Stimulated activated CD4-positive, alpha-beta T cell treated with anti-CD3 and anti-CD28 coated beads, Interleukin-4, amount 100 ng/mL, for 48 hours (primary cell): ENCODE measurements around the gene ZNF101.

Source experiments
- DNase-seq, 2 donors: peaks; one replicate each; pipeline ENCODE4 v3.0.0-alpha.2; 2020; ENCODE audit warnings: low read depth in 2 of 2

The ZNF101 gene

GRCh38 chr19:19668230-19669012, at the start of gene ZNF101:
Gene ZNF101, plus strand, starts transcription at chr19:19668839. Its CDS starts 125 bp downstream, at chr19:19668964.
- peak; percentile 94 to 95 for DNase-seq

GRCh38 chr19:19619181-19619848, 49.3 kb upstream of the ZNF101 start:
- DNase-seq: no peak

DNA sequence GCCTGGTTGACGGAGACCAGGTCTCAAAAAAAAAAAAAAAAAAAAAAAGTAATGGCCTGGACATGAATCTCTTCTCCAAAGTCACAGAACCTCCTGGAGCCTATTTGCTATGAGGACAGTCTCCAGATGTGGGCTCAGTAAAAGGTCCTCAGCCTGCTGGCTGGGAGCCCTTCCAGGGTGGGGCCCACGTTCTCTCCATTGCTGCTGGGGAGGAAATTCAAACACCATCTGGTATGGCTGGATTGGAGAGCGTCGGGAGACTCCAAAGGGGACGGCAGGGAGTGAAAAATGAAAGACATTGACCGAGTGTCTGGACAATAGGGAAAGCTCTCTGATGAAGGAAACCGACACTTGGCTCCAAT, 48.8 kb upstream of the ZNF101 start:
- DNase-seq: no peak

- no peak for DNase-seq
Measured at GRCh38 chr19:19623383-19623782, 45.3 kb upstream of the ZNF101 start.

DNA sequence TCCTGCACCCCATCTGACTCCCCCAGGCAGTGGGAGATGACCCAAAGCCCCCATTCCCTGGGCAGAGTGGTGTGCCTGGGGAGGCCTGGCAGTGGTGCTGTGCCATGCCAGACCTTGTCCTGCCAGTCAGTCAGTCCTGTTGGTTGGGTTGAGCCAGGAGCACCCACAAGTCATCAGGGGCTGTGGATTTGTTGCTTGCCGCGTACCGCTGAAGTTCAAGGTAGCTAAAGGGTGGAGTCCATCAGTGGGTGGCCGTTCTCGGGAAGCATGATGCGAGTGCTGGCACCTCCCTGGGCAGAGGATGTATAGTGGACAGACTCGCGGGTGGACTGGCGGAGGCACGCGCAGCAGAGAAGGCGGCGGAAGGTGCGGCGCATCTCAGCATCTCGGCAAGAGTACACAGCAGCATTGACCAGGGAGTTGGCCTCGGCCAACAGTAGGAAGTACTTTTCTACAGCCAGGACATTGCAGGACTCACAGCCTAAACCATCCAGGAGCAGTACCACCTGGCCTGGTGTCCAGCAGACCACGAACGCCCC, 44.5 kb upstream of the ZNF101 start:
- no peak for DNase-seq

GRCh38 chr19:19626516-19627472, 41.8 kb upstream of the ZNF101 start:
- no peak for DNase-seq

GRCh38 chr19:19627621-19628500, 40.8 kb upstream of the ZNF101 start, which contains the start of gene LPAR2:
Gene LPAR2, minus strand, starts transcription at chr19:19628220. Its CDS starts 945 bp downstream, at chr19:19627275.
- peak; percentile 44 to 54 for DNase-seq

- no peak for DNase-seq
Measured at GRCh38 chr19:19628501-19629134, 40.0 kb upstream of the ZNF101 start.

- DNase-seq: no peak
Measured at GRCh38 chr19:19630062-19630414, 38.6 kb upstream of the ZNF101 start.

DNA sequence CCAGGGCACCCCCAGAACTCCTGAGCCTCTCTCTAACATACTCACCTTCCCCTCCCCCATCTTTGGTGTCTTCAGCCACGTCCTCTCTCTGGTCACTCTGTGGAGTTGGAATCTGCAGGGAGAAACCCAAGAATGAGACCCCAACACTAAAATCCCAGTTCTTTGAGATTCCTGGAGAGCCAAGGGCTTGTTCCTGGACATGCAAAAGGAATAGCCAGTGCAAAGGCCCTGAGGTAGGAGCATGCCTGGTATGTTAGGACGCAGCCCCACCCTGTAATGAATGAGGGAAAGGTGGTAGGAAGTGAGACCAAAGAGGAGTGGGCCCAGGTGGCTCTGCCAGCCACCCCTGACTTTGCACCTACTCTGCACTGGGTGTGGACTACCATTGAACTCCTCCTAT, 38.2 kb upstream of the ZNF101 start:
- DNase-seq: no peak

- no peak for DNase-seq
Measured at GRCh38 chr19:19631346-19631745, 37.3 kb upstream of the ZNF101 start.

GRCh38 chr19:19632661-19633060, 36.0 kb upstream of the ZNF101 start:
- DNase-seq: no peak

DNA sequence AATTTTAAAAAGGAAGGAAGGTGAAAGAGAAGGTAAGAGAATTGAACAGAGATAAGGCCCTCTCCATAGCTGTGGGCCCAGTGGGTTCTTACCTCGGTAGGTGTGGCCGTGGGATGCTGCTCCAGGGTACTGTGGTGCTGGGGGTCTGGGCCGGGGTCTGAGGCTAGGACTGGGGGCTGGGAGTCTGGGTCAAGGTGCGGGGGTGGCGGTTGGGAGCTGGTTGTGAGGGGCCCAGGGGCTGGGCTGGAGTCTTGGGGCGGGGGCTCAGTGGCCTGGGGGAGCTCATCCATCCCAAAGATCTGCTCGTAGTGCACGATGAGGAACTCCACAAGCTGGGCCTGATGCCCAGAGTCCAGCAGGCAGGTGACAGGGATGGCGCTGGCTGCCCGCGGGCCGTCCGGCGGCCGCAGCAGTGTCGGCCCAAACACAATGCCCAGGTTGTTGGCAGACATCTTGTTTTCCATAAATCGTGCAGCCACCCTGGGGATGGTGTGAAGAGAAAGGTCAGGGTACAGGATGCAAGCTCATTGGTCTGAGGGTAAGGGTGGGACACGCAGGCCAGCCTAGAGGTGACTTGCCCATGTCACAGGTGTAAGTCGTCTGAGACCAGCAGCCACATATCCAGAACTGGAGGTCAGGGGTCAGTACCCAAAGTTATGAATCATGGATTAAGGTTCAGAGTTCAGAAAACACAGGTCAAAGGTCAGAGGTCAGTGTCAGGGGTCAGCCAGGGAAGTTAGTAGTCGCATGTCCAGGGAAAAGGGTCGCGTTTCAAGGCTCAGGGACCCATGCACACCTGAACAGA, 34.7 kb upstream of the ZNF101 start:
- no peak for DNase-seq

DNA sequence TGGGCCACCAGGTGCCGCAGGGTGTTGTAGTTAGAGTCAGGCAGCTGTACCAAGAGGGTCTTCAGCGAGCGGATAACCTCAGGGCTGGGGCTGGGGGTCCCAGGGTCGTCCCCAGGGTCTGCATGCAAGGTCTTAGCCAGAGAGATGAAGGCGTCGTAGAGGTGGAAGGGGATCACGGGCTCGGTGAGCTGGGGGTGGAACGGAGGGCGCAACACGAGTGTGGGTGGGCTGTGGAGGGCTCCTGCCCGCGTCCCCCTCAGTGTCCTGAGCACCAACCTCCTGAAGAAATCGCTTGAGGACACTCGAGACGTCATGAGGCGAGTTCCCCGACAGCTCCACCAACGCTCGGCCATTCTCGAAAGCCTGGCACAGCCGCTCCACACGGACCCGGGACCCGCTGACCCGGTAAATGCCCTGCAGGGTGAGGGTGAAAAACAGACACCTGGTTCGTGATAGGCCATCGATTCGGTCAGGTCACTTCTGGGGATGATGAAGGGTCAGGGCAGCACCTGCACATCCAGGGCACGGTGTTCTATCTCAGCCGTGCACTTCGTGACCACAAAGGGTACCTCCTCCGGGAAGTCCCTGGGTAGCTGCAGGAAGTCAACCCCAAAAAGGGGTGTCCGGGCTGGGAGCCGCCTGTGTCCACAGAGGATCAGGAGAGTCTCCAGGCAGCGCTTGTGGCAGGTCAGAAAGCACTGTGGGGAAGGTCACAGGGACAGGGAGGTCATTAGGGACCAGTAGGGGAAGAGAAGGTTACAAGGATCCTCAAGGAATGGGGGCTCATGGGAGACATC, 33.9 kb upstream of the ZNF101 start:
- DNase-seq: no peak

DNA sequence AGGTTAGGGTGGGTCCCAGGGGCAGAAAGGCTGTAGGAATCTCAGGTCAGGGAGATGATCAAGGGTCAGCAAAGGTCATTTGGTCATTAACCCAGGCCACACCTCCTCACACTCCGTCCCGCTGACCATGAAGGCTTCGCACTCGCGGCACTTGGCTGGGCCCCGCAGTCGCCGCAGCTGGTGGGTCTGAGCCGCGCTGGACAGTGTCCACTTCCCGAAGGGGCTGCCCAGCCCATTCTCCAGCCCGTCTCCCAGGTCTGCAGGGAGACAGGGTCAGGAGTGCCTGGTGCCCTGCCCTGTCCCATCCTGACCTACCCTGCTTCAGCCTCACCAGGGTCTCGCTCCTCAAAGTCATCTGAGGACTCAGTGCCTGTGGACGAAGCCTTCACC, 33.3 kb upstream of the ZNF101 start:
- no peak for DNase-seq

GRCh38 chr19:19636573-19637185, 32.0 kb upstream of the ZNF101 start:
- DNase-seq: no peak

- DNase-seq: no peak
Measured at GRCh38 chr19:19637186-19637522, 31.5 kb upstream of the ZNF101 start.

DNA sequence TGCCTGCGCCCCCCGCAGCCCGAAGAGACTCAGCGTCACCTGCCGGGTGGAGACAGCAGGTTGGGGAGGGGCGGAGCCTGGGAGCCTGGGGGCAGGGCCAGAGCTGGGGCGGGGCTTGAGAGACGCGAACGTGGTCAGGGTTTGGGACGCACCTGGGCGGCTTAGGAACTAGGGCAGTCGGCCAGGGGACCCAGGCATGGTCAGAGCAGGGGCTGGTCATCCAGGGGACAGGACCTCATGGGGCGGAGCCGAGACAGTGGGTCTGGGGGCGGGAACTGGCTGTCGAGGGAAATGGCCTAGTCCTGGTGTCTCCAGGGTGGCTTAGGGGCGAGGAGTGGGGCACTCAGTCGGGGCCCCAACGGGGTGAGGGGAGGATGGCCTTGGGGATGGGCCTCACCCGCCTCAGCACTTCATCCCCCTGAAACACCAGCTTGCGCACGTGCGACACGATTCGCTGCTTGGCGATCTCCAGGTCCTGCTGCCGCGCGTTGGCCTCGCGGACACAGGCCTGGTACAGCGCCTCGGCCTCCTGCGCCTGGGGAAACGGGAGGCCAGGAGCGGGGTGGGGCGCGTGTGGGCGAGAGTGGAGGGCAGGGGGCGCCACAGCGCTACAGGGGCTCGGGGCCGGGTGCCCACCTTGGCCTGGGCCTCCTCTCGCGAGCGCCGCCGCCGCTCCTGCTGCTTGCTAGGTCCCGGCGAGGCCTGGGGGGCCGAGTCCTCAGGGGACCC, 31.0 kb upstream of the ZNF101 start:
- no peak for DNase-seq
